Upper lobe of right lung (tissue), 1 donor: ENCODE measurements around the gene ZFP92. TPM values are rescaled to one million over a fixed set of nuclear protein-coding genes. Genes with fewer than 3 reads are reported as not detected.
"Not testable (repeated sequence)": the region's sequence is repeated elsewhere in the genome, so short reads cannot be mapped to it uniquely, and the experiment has no call there.

Experiments used
- ATAC-seq: fragments of 200-7000 bp; cut with Tn5 transposase; one replicate; pipeline ENCODE4 v1.9.1; 2020; ENCODE audit warnings: mild to moderate bottlenecking, moderate library complexity
- DNase-seq: peaks from one replicate; pipeline ENCODE4 v3.0.0-alpha.2; 2020
- H3K27ac ChIP-seq: fragments of 200-600 bp; one replicate; pipeline ENCODE4 v1.8.0; 2022
- H3K27me3 ChIP-seq: fragments of 200-600 bp; one replicate; pipeline ENCODE4 v1.8.0; 2022; ENCODE audit warnings: mild to moderate bottlenecking
- H3K36me3 ChIP-seq: fragments of 200-600 bp; one replicate; pipeline ENCODE4 v1.8.0; 2022
- H3K4me1 ChIP-seq: fragments of 200-600 bp; one replicate; pipeline ENCODE4 v1.8.0; 2022
- H3K4me3 ChIP-seq: fragments of 200-600 bp; one replicate; pipeline ENCODE4 v1.8.0; 2022; ENCODE audit warnings: mild to moderate bottlenecking
- H3K9me3 ChIP-seq: fragments of 200-600 bp; one replicate; pipeline ENCODE4 v1.8.0; 2022
- intact Hi-C: fragments of 100-400 bp; cut with DNase I; formaldehyde crosslinking; loops from one replicate; pipeline ENCODE4 v1.11.0; 2022
- total RNA-seq: library from RNA; stranded (reverse); fragmentation: NEBNext Ultra II Directional; extraction: Animal tissue kit (Norgen Biotek cat#: 25700); gene quantifications from one replicate; pipeline ENCODE4 v1.2.1, GENCODE V29; 2021
- TF ChIP-seq, protein P1 (sequence below): fragments of 200-600 bp; IDR thresholded peaks from one replicate; pipeline ENCODE4 v1.8.0; 2022; ENCODE audit warnings: antibody characterized with exemption
- donor health status: DM: no; HTN: yes; CAD: no; lungs with severe emphysema.

Gene ZFP92
- total RNA-seq, 1 donor from 2014 or later, result 3.4 TPM

- Histone ChIP-seq H3K27ac (no peak overlapping the region), H3K9me3 (no peaks in the 10 kb centered on the region), H3K4me1 (no peaks in the 10 kb centered on the region), H3K4me3 (no peak overlapping the region), H3K27me3 (no peaks in the 10 kb centered on the region), H3K36me3 (no peaks in the 10 kb centered on the region)
- ATAC-seq (no peak), DNase-seq (no peak)
- TF ChIP-seq, protein P1, sequence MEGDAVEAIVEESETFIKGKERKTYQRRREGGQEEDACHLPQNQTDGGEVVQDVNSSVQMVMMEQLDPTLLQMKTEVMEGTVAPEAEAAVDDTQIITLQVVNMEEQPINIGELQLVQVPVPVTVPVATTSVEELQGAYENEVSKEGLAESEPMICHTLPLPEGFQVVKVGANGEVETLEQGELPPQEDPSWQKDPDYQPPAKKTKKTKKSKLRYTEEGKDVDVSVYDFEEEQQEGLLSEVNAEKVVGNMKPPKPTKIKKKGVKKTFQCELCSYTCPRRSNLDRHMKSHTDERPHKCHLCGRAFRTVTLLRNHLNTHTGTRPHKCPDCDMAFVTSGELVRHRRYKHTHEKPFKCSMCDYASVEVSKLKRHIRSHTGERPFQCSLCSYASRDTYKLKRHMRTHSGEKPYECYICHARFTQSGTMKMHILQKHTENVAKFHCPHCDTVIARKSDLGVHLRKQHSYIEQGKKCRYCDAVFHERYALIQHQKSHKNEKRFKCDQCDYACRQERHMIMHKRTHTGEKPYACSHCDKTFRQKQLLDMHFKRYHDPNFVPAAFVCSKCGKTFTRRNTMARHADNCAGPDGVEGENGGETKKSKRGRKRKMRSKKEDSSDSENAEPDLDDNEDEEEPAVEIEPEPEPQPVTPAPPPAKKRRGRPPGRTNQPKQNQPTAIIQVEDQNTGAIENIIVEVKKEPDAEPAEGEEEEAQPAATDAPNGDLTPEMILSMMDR, result no peak
- intact Hi-C loops, result no loop called here
Observed at GRCh38 chrX:153388722-153389459, 22.4 kb upstream of the ZFP92 start.

DNA sequence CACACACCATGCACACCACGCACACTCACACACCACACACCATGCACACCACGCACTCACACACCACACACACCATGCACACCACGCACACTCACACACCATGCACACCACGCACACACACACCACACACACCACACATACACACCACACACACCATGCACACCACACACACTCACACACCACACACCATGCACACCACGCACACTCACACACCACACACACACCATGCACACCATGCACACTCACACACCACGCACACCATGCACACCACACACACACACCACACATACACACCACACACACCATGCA, 21.9 kb upstream of the ZFP92 start:
- H3K27ac ChIP-seq, H3K4me1 ChIP-seq, H3K9me3 ChIP-seq, DNase-seq, H3K36me3 ChIP-seq, H3K27me3 ChIP-seq, H3K4me3 ChIP-seq, intact Hi-C loops, ATAC-seq: not testable (repeated sequence)

GRCh38 chrX:153392642-153393321, 18.5 kb upstream of the ZFP92 start:
- no peak for ATAC-seq
- no peak overlapping the region for H3K4me3 ChIP-seq
- no peaks in the 10 kb centered on the region for H3K4me1 ChIP-seq
- H3K36me3 ChIP-seq, result no peaks in the 10 kb centered on the region
- H3K27me3 ChIP-seq, result no peaks in the 10 kb centered on the region
- H3K27ac ChIP-seq, result no peak overlapping the region
- intact Hi-C loops, result no loop called here
- no peak for DNase-seq
- H3K9me3 ChIP-seq, result no peaks in the 10 kb centered on the region
- TF ChIP-seq, protein P1, result no peak

GRCh38 chrX:153394612-153395011, 16.7 kb upstream of the ZFP92 start:
- H3K27ac ChIP-seq, result no peak overlapping the region
- no peaks in the 10 kb centered on the region for H3K4me1 ChIP-seq
- TF ChIP-seq, protein P1, result no peak
- H3K4me3 ChIP-seq, result no peak overlapping the region
- intact Hi-C loops, result no loop called here
- H3K27me3 ChIP-seq, result no peaks in the 10 kb centered on the region
- H3K9me3 ChIP-seq, result no peaks in the 10 kb centered on the region
- ATAC-seq, result no peak
- H3K36me3 ChIP-seq, result no peaks in the 10 kb centered on the region
- no peak for DNase-seq

DNA sequence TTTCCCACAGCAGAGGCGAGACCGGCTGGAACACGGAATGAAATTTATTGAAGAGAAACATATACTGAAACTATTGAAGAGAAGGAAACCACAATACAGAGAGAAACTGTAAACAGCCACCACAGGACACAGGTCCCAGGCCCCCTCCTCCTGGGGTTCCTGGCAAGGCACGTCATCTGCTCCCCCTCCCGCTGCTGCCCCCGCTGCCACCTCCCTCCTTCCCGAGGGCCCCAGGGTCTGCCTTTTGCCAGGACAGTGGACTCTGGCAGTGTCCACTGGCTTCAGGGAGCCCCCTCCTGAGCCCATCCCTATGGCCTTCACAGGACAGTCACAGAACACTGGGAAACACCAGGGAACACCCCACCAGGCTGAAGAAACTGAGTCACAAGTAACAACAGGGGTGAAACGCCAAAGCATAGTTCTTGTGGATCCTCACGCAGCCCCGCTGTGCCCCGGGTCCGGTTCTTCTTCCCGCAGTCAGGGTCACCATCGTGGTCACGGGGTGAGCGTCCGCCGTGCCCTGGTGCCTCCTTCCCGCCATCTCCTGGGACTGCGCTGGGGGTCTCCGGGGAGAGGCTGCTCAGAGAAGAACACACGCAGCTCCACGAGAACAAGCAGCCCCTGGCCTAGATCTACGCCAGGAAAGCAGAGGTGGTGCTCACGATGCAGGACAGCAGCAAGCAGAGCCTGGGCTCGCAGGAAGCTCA, 15.5 kb upstream of the ZFP92 start:
- DNase-seq, result no peak
- Histone ChIP-seq H3K27me3 (no peaks in the 10 kb centered on the region), H3K4me3 (no peak overlapping the region), H3K9me3 (no peaks in the 10 kb centered on the region), H3K36me3 (no peaks in the 10 kb centered on the region), H3K4me1 (no peaks in the 10 kb centered on the region), H3K27ac (no peak overlapping the region)
- intact Hi-C loops, result no loop called here
- TF ChIP-seq, protein P1, result no peak
- no peak for ATAC-seq
